ENCODE data around the gene LMNA. TPM values are rescaled to one million over a fixed set of nuclear protein-coding genes. Genes with fewer than 3 reads are reported as not detected.
A peak's percentile ranks its signal among the peaks of the same experiment; 100 is the strongest.
"Not testable (repeated sequence)": the region's sequence is repeated elsewhere in the genome, so short reads cannot be mapped to it uniquely, and the experiment has no call there.

The LMNA gene
- total RNA-seq, 4 donors from 2014 or later: 143 to 244 (median 220) TPM

GRCh38 chr1:156121005-156121404, 6.5 kb downstream of the LMNA start:
- TF ChIP-seq POLR2A (IDR thresholded peaks at IDR 0.05): peak; percentile 20 to 54
- not testable (repeated sequence) for H3K36me3 ChIP-seq, H3K27me3 ChIP-seq, DNase-seq, H3K9me3 ChIP-seq, ATAC-seq
- intact Hi-C loops (cut with DNase I; ENCODE audit: low total_unique reads) (loop anchor here (5.0 to 10.0 kb wide), 4 partner anchors 386 to 1116 kb away; partner anchors contain the start of genes MRPL24 and ZBTB7B), in situ Hi-C loops (cut with MboI; ENCODE audit: low sequenced_read_pairs in 4 of 4) (loop anchor here in 1 of 4 donors (25.0 kb wide), 1 partner anchor 366 kb away; no protein-coding TSS in a partner anchor)
- H3K4me1 ChIP-seq: peaks cover 96% of the 10 kb centered on the region in 2 donors
- H3K4me3 ChIP-seq: peak overlapping the region; percentile 47 to 97 (median 78)
- H3K27ac ChIP-seq: peak overlapping the region; percentile 98 to 99 (median 98)

GRCh38 chr1:156121457-156121856, 6.9 kb downstream of the LMNA start:
- H3K27ac ChIP-seq: peak overlapping the region; percentile 98 to 99 (median 98)
- ATAC-seq (no peak), DNase-seq (no peak)
- intact Hi-C loops (cut with DNase I; ENCODE audit: low total_unique reads): loop anchor here (5.0 to 10.0 kb wide), 4 partner anchors 386 to 1117 kb away; partner anchors contain the start of genes MRPL24 and ZBTB7B
- H3K9me3 ChIP-seq: no peaks in the 10 kb centered on the region
- in situ Hi-C loops (cut with MboI; ENCODE audit: low sequenced_read_pairs in 4 of 4): loop anchor here in 1 of 4 donors (25.0 kb wide), 1 partner anchor 366 kb away; no protein-coding TSS in a partner anchor
- H3K4me1 ChIP-seq: peaks cover 98 to 99% of the 10 kb centered on the region in 2 donors
- H3K4me3 ChIP-seq: peak overlapping the region; percentile 47 to 59 (median 48)
- H3K36me3 ChIP-seq: no peaks in the 10 kb centered on the region
- no peaks in the 10 kb centered on the region for H3K27me3 ChIP-seq
- TF ChIP-seq CTCF (IDR thresholded peaks at IDR 0.05 in 4 of 5, conservative IDR thresholded peaks at IDR 0.05 in 1 of 5) (no peak), POLR2A (IDR thresholded peaks at IDR 0.05) (no peak)

GRCh38 chr1:156122086-156122485, 7.6 kb downstream of the LMNA start:
- in situ Hi-C loops (cut with MboI; ENCODE audit: low sequenced_read_pairs in 4 of 4): loop anchor here in 1 of 4 donors (25.0 kb wide), 1 partner anchor 365 kb away; no protein-coding TSS in a partner anchor
- intact Hi-C loops (cut with DNase I; ENCODE audit: low total_unique reads): loop anchor here (2.0 to 10.0 kb wide), 5 partner anchors 15 to 1117 kb away; partner anchors contain the start of genes MRPL24 and ZBTB7B
- DNase-seq (no peak), ATAC-seq (no peak)
- Histone ChIP-seq H3K4me3 (peak overlapping the region; percentile 47 to 59 (median 48)), H3K36me3 (no peaks in the 10 kb centered on the region), H3K27me3 (no peaks in the 10 kb centered on the region), H3K9me3 (no peaks in the 10 kb centered on the region), H3K4me1 (peaks cover 98 to 99% of the 10 kb centered on the region in 2 donors), H3K27ac (peak overlapping the region; percentile 98 to 99 (median 98))
- TF ChIP-seq POLR2A (IDR thresholded peaks at IDR 0.05) (no peak), CTCF (IDR thresholded peaks at IDR 0.05 in 4 of 5, conservative IDR thresholded peaks at IDR 0.05 in 1 of 5) (no peak)

GRCh38 chr1:156122519-156123355, 8.2 kb downstream of the LMNA start:
- Histone ChIP-seq H3K27ac (peak overlapping the region; percentile 98 to 99 (median 98)), H3K4me1 (peaks cover 98 to 99% of the 10 kb centered on the region in 2 donors), H3K36me3 (no peaks in the 10 kb centered on the region), H3K4me3 (peak overlapping the region; percentile 47 to 59 (median 48)), H3K27me3 (no peaks in the 10 kb centered on the region), H3K9me3 (no peaks in the 10 kb centered on the region)
- ATAC-seq (peak; percentile 26 to 37), DNase-seq (peak; percentile 64 to 89)
- TF ChIP-seq POLR2A (IDR thresholded peaks at IDR 0.05) (peak; percentile 30 to 46), CTCF (IDR thresholded peaks at IDR 0.05 in 4 of 5, conservative IDR thresholded peaks at IDR 0.05 in 1 of 5) (no peak)
- in situ Hi-C loops (cut with MboI; ENCODE audit: low sequenced_read_pairs in 4 of 4): loop anchor here in 1 of 4 donors (25.0 kb wide), 1 partner anchor 365 kb away; no protein-coding TSS in a partner anchor
- intact Hi-C loops (cut with DNase I; ENCODE audit: low total_unique reads): loop anchor here (2.0 to 10.0 kb wide), 5 partner anchors 16 to 1118 kb away; partner anchors contain the start of genes MRPL24 and ZBTB7B

Data from gastrocnemius medialis (tissue), 4 donors.